Measurements from ENCODE around the gene CNTLN. TPM values are rescaled to one million over a fixed set of nuclear protein-coding genes. Genes with fewer than 3 reads are reported as not detected.

The CNTLN gene
- total and polyA plus RNA-seq, 2 of the 8 experiments (the other 6 are each of a cell fraction or from before 2014, with no cell fraction given), result 4.8 to 10.8 TPM

DNA sequence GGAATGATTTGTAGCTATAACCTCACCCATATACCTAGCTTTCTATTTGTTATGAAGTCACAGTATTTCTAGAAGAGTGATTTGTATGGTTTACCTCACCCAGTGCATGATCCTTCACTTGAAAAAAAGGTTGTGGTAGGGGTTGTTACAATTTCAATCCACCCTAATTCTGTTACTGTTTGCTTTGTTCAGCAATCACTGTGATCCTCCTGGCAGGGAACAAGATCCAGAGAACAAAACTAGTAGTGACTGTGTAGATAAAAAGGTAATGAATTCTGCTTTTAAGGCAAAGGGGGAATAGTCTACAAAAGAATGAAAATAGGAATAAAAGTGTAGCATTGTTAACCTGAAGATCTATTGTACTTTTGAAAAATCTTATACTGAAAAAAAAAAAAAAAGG is 252.7 kb downstream of the CNTLN start:
- Histone ChIP-seq H3K36me3 (ENCODE audit: control insufficient read depth in 2 of 4, insufficient read depth in 4 of 4, low read length in 3 of 4) (no peaks in the 10 kb centered on the region), H2AK5ac (ENCODE audit: low read depth, low read length) (no peak overlapping the region), H2BK20ac (ENCODE audit: low read length) (no peak overlapping the region), H3K79me1 (ENCODE audit: low read depth, low read length) (no peaks in the 10 kb centered on the region), H3K9me3 (ENCODE audit: insufficient read depth in 2 of 2, low read depth in 1 of 2, low read length in 1 of 2) (no peaks in the 10 kb centered on the region), H3K4me3 (ENCODE audit: extremely low read depth in 1 of 4, insufficient read depth in 2 of 4, low read depth in 3 of 4, low read length in 4 of 4) (no peak overlapping the region), H2AFZ (ENCODE audit: low read length) (no peak overlapping the region; the same call in 1 of the 2 replicates), H2BK5ac (ENCODE audit: low read depth, low read length) (no peak overlapping the region), H4K8ac (ENCODE audit: extremely low read depth, insufficient read depth, low read length) (no peak overlapping the region), H3K9ac (replicated peaks in 1 of 4; ENCODE audit: extremely low read depth in 1 of 4, low read depth in 3 of 4, low read length in 3 of 4) (no peak overlapping the region), H3K56ac (replicated peaks; ENCODE audit: insufficient read length, low read depth, low read length) (no peak overlapping the region), H3K18ac (ENCODE audit: extremely low read depth, low read length) (no peak overlapping the region), H3K23me2 (ENCODE audit: low read depth, low read length) (no peaks in the 10 kb centered on the region), H3K4me1 (replicated peaks in 1 of 4; ENCODE audit: control insufficient read depth in 3 of 4, insufficient read depth in 4 of 4, low read length in 3 of 4) (peaks cover 0 to 3% (median 0%) of the 10 kb centered on the region in 4 experiments; a peak in 1 of 7 replicates), H3K4ac (replicated peaks; ENCODE audit: insufficient read length, low read depth, low read length) (no peak overlapping the region), H2BK120ac (replicated peaks; ENCODE audit: low read depth, low read length) (no peak overlapping the region), H4K5ac (ENCODE audit: insufficient read length, low read depth, low read length) (no peak overlapping the region), H3K79me2 (ENCODE audit: control insufficient read depth in 1 of 2, insufficient read depth in 2 of 2, low read length in 2 of 2) (no peaks in the 10 kb centered on the region), H4K91ac (replicated peaks; ENCODE audit: insufficient read length, low read length) (no peak overlapping the region), H3K14ac (ENCODE audit: insufficient read length) (no peak overlapping the region), H3K4me2 (ENCODE audit: insufficient read depth in 1 of 2, low read depth in 2 of 2, low read length in 2 of 2) (no peak overlapping the region), H3K27ac (ENCODE audit: low read depth, low read length) (no peak overlapping the region), H2BK12ac (ENCODE audit: low read depth, low read length) (no peak overlapping the region), H3K27me3 (replicated peaks in 1 of 4; ENCODE audit: control insufficient read depth in 3 of 4, extremely low read depth in 1 of 4, insufficient read depth in 3 of 4, low read length in 3 of 4) (no peaks in the 10 kb centered on the region), H4K20me1 (replicated peaks in 1 of 2; ENCODE audit: control insufficient read depth in 1 of 2, insufficient read depth in 2 of 2, low read length in 2 of 2) (no peaks in the 10 kb centered on the region), H2BK15ac (ENCODE audit: low read length) (no peak overlapping the region), H3K23ac (ENCODE audit: insufficient read length) (no peak overlapping the region)
- DNase-seq (ENCODE audit: low read depth in 1 of 2, low spot score in 2 of 2) (no peak), FAIRE-seq (no peak)
- CTCF ChIA-PET (ENCODE audit: partially characterized antibody), result no interaction called here
- POLR2A ChIA-PET (ENCODE audit: partially characterized antibody), result no interaction called here
- TF ChIP-seq SP1 (IDR thresholded peaks at IDR 0.05; ENCODE audit: low read depth, low read length), result no peak
- TF ChIP-seq RBBP5 (IDR thresholded peaks at IDR 0.05; ENCODE audit: borderline replicate concordance, low read depth, low read length), result no peak
- TF ChIP-seq RAD21 (IDR thresholded peaks at IDR 0.05 in 1 of 2, conservative IDR thresholded peaks at IDR 0.05 in 1 of 2; ENCODE audit: low read depth in 2 of 2, low read length in 2 of 2), result no peak
